ENCODE results near the gene CDH4. TPM values are rescaled to one million over a fixed set of nuclear protein-coding genes. Genes with fewer than 3 reads are reported as not detected.

CDH4 gene
- total and polyA plus RNA-seq, 7 donors = under 0.01 to 0.06 TPM; not detected in 5

DNA sequence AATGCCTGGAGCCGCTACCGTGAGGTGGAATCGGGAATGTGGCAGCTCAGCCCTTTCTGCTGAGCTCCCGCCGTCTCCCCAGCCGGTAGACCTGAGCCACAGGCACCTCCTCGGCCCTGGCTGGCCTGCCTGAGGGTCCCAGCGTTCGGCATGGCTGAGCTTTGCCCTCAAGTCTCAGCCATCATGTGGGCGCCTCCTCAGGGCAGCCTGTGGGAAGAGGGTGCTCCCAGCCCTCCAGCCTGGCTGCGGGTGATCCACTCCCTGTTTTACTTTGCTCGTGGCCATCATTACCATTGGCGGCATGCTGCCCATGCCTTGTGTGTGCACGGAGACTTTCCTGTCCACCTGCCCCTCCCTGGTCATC, 329.7 kb downstream of the CDH4 start:
- TF ChIP-seq POLR2AphosphoS5 (IDR thresholded peaks at IDR 0.05) (no peak), EP300 (IDR thresholded peaks at IDR 0.05) (no peak), POLR2A (IDR thresholded peaks at IDR 0.05) (no peak)
- TF ChIP-seq, protein P1, sequence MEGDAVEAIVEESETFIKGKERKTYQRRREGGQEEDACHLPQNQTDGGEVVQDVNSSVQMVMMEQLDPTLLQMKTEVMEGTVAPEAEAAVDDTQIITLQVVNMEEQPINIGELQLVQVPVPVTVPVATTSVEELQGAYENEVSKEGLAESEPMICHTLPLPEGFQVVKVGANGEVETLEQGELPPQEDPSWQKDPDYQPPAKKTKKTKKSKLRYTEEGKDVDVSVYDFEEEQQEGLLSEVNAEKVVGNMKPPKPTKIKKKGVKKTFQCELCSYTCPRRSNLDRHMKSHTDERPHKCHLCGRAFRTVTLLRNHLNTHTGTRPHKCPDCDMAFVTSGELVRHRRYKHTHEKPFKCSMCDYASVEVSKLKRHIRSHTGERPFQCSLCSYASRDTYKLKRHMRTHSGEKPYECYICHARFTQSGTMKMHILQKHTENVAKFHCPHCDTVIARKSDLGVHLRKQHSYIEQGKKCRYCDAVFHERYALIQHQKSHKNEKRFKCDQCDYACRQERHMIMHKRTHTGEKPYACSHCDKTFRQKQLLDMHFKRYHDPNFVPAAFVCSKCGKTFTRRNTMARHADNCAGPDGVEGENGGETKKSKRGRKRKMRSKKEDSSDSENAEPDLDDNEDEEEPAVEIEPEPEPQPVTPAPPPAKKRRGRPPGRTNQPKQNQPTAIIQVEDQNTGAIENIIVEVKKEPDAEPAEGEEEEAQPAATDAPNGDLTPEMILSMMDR (IDR thresholded peaks at IDR 0.05) = no peak
- Histone ChIP-seq H3K36me3 (no peaks in the 10 kb centered on the region), H3K4me3 (no peak overlapping the region), H3K4me1 (peaks cover 0 to 20% (median 10%) of the 10 kb centered on the region in 4 donors), H3K27ac (no peak overlapping the region), H3K9me3 (no peaks in the 10 kb centered on the region), H3K27me3 (peaks cover 4 to 74% (median 6%) of the 10 kb centered on the region in 3 donors)
- DNase-seq = no peak
- intact Hi-C loops (cut with DNase I) = no loop called here
- 68 to 76% methylated on average over 14 of the region's 14 CpGs for WGBS, 2 donors

DNA sequence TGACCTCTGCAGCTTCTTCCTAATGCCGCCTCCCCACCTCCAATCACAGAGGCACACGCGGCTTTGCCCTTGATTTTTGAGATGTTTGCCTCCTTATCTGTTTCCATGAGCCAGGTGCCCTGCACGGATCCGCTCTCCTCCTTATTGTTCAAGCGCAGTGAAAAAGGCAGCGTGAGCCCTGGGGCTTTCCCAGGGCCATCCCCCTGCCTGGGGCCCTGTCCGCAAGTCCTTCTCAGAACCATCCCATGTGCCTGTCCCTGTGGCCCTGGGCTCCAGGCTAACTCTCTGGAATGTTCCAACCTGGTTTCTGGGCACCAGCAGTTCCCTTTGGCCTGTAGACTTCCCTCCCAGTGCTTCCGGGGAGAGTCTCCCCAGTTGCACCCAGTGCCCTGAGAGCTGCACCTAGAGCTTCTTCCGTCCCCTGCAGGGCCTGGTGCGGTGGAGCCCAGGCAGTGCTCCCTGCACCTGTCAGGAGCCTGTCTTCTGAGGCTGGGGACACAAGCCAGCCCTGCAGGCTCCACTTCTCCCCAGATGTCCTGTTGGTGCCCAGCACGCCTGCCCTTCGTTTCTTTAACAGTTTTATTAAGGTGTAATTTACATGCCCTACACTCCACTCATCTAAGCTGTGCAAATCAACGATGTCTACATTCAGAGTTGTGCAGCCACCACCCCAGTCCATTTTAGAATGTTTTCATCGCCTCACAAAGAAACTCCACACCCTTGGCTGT, 330.3 kb downstream of the CDH4 start:
- DNase-seq = no peak
- intact Hi-C loops (cut with DNase I) = no loop called here
- peaks cover 6 to 78% (median 6%) of the 10 kb centered on the region in 3 donors for H3K27me3 ChIP-seq

DNA sequence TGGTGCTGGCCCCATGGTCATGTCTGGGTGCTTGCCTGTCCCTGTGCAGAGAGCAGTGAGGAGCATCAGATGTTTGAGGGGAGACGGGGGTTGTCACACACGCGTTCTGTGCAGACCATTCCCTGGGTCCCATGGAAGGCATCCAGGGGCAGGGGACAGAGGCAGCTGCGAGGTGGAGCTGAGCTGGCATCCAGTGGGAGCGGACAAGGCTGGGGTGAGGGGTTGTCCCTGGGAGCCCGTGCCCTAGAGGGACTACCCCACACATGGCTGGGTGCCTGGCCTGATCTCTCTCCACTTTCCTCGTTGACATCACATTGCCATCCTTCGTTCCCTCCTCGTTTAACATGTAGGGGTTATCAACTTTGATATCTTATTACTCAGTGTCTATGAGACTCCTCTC, 331.3 kb downstream of the CDH4 start:
- TF ChIP-seq, protein P1 (IDR thresholded peaks at IDR 0.05) = no peak
- TF ChIP-seq POLR2AphosphoS5 (IDR thresholded peaks at IDR 0.05) (no peak), POLR2A (IDR thresholded peaks at IDR 0.05) (no peak), EP300 (IDR thresholded peaks at IDR 0.05) (no peak)
- H3K27me3 ChIP-seq = peaks cover 6 to 79% (median 6%) of the 10 kb centered on the region in 3 donors
- no peak overlapping the region for H3K27ac ChIP-seq
- 74 to 84% methylated on average over 9 of the region's 9 CpGs for WGBS, 2 donors
- no peaks in the 10 kb centered on the region for H3K9me3 ChIP-seq
- no peaks in the 10 kb centered on the region for H3K36me3 ChIP-seq
- H3K4me1 ChIP-seq = peaks cover 0 to 25% (median 13%) of the 10 kb centered on the region in 4 donors
- intact Hi-C loops (cut with DNase I) = no loop called here
- DNase-seq = no peak
- H3K4me3 ChIP-seq = no peak overlapping the region

More for the DNA sequence above, 330.3 kb downstream of the CDH4 start:
- H3K9me3 ChIP-seq = no peaks in the 10 kb centered on the region
- H3K27ac ChIP-seq = no peak overlapping the region
- TF ChIP-seq POLR2A (IDR thresholded peaks at IDR 0.05) (no peak), POLR2AphosphoS5 (IDR thresholded peaks at IDR 0.05) (peak in 2 of 4 donors; percentile 81 to 83)
- H3K4me3 ChIP-seq = no peak overlapping the region
- 76 to 77% methylated on average over 15 of the region's 15 CpGs for WGBS, 2 donors
- H3K4me1 ChIP-seq = peaks cover 0 to 20% (median 10%) of the 10 kb centered on the region in 4 donors
- H3K36me3 ChIP-seq = no peaks in the 10 kb centered on the region

DNA sequence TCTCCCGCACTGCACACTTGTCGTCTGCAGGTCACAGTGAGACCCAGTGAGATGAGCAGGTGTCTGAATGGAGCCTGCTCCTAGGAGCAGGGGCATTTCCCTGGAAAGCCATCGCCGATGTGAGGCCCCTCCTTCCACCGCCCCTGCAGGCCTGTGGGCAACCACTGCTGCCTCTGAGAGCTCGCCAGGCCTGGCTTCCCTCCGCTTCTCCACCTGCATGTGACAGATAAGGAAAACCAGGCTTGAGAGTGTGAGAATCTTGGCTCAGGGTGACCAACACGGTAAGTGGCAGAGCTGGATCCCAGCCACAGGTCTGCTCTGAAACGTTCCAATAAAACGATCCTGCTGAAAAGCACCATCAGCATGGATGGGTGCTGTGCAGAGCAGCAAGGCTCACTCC, 332.8 kb downstream of the CDH4 start:
- TF ChIP-seq, protein P1 (IDR thresholded peaks at IDR 0.05) = no peak
- TF ChIP-seq POLR2AphosphoS5 (IDR thresholded peaks at IDR 0.05) (peak; percentile 33 to 90 (median 73)), POLR2A (IDR thresholded peaks at IDR 0.05) (no peak)
- Histone ChIP-seq H3K27me3 (peaks cover 6 to 76% (median 11%) of the 10 kb centered on the region in 3 donors), H3K36me3 (no peaks in the 10 kb centered on the region), H3K4me1 (peaks cover 0 to 40% (median 24%) of the 10 kb centered on the region in 4 donors), H3K9me3 (no peaks in the 10 kb centered on the region), H3K4me3 (no peak overlapping the region), H3K27ac (no peak overlapping the region)
- 44 to 55% methylated on average over 10 of the region's 10 CpGs for WGBS, 2 donors
- no peak for DNase-seq
- intact Hi-C loops (cut with DNase I) = no loop called here

DNA sequence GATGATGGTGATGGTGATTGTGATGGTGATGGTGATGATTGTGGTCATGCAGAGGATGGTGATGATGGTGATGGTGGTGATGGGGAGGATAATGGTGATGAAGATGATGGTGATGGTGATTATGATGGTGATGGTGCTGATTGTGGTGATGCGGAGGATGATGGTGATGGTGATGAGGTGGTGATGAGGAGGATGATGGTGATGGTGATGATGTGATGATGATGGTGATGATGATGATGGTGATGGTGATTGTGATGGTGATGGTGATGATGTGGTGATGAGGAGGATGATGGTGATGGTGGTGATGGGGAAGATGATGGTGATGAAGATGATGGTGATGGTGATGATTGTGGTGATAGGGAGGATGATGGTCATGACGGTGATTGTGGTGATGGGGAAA, 333.7 kb downstream of the CDH4 start:
- DNase-seq = no peak
- WGBS, 2 donors = 96 to 99% methylated on average over 2 of the region's 2 CpGs
- peaks cover 0 to 40% (median 24%) of the 10 kb centered on the region in 4 donors for H3K4me1 ChIP-seq
- peaks cover 5 to 76% (median 11%) of the 10 kb centered on the region in 3 donors for H3K27me3 ChIP-seq
- intact Hi-C loops (cut with DNase I) = no loop called here
- no peak for TF ChIP-seq POLR2A (IDR thresholded peaks at IDR 0.05)
- TF ChIP-seq EP300 (IDR thresholded peaks at IDR 0.05) = no peak
- TF ChIP-seq, protein P1 (IDR thresholded peaks at IDR 0.05) = no peak
- TF ChIP-seq POLR2AphosphoS5 (IDR thresholded peaks at IDR 0.05) = no peak
- no peak overlapping the region for H3K4me3 ChIP-seq
- peaks cover 0 to under 1% (median 0%) of the 10 kb centered on the region in 4 donors for H3K9me3 ChIP-seq
- H3K27ac ChIP-seq = no peak overlapping the region
- no peaks in the 10 kb centered on the region for H3K36me3 ChIP-seq

Measured in sigmoid colon (tissue), 7 donors.